Measurements from ENCODE around the gene ADAM22. TPM values are rescaled to one million over a fixed set of nuclear protein-coding genes. Genes with fewer than 3 reads are reported as not detected.

ADAM22 gene
- total RNA-seq, 1 experiment from 2014 or later = 10.1 TPM

DNA sequence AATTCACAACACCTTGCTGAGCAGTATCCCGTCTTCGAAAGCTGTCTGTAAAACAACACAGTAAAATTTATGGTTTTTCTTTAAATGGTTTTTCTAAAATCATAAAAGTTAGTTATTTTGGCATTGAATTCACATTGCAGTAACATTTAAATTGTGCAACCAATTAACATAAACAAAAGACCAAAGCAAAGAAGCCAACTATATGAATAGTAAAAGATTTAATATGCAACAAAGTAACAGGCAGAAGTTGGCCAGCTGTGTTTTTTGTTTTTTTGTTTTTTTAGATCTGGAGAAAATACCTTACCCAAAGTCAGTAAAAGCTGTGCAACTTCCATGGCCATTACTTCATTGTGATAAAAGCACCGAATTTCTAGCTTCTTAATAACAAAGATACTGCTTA, 274.5 kb downstream of the ADAM22 start:
- DNase-seq = no peak
- H3K4me3 ChIP-seq (ENCODE audit: low read depth, low read length) = no peak overlapping the region
- intact Hi-C loops (cut with micrococcal nuclease; ENCODE audit: unreplicated experiment) = no loop called here
- no peaks in the 10 kb centered on the region for H3K9me3 Mint-ChIP-seq (ENCODE audit: unreplicated experiment)
- H3K4me3 Mint-ChIP-seq (ENCODE audit: unreplicated experiment) = no peak overlapping the region
- peaks cover 2% of the 10 kb centered on the region; the same call in 1 of the 2 replicates for H3K36me3 ChIP-seq (ENCODE audit: control insufficient read depth, insufficient read depth, low read length)
- no TSS peak for BruUV-seq (replicated peaks)
- H3K4me1 Mint-ChIP-seq (ENCODE audit: low read depth, unreplicated experiment) = no peaks in the 10 kb centered on the region
- CTCF ChIA-PET = no interaction called here
- no peaks in the 10 kb centered on the region for H3K4me1 ChIP-seq
- H3K27me3 Mint-ChIP-seq (ENCODE audit: insufficient read depth, unreplicated experiment) = no peaks in the 10 kb centered on the region
- H3K36me3 Mint-ChIP-seq (ENCODE audit: insufficient read depth, unreplicated experiment) = peaks cover 33% of the 10 kb centered on the region
- H3K9me3 ChIP-seq = no peaks in the 10 kb centered on the region
- H3K27me3 ChIP-seq (replicated peaks; ENCODE audit: control insufficient read depth, insufficient read depth, low read length) = no peaks in the 10 kb centered on the region
- POLR2A ChIA-PET = no interaction called here
- TF ChIP-seq, protein P1, sequence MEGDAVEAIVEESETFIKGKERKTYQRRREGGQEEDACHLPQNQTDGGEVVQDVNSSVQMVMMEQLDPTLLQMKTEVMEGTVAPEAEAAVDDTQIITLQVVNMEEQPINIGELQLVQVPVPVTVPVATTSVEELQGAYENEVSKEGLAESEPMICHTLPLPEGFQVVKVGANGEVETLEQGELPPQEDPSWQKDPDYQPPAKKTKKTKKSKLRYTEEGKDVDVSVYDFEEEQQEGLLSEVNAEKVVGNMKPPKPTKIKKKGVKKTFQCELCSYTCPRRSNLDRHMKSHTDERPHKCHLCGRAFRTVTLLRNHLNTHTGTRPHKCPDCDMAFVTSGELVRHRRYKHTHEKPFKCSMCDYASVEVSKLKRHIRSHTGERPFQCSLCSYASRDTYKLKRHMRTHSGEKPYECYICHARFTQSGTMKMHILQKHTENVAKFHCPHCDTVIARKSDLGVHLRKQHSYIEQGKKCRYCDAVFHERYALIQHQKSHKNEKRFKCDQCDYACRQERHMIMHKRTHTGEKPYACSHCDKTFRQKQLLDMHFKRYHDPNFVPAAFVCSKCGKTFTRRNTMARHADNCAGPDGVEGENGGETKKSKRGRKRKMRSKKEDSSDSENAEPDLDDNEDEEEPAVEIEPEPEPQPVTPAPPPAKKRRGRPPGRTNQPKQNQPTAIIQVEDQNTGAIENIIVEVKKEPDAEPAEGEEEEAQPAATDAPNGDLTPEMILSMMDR (IDR thresholded peaks at IDR 0.05; ENCODE audit: insufficient read depth in 1 of 2, low read depth in 1 of 2, low read length in 1 of 2, severe bottlenecking in 1 of 2, unreplicated experiment in 1 of 2) = no peak
- H3K27ac Mint-ChIP-seq (ENCODE audit: unreplicated experiment) = no peak overlapping the region

DNA sequence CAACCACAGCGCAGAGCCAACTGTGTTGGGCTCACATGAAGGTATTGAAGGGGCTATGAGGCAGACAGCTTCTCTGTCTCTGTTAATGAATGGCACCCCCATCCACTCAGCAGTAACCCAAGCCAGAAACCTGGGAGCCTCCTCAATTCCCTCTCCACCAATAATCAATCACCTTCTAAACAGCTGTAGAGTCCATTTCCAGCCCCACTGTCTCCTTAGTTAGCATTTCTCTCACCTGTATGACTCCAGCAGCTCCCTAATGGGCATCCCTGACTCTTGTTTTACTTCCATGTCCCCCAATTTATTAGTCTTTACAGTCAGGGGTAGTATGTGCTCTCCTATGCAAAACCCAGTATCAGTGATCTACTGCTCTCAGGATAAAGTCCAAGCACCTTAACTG, 278.9 kb downstream of the ADAM22 start:
- H3K9me3 Mint-ChIP-seq (ENCODE audit: unreplicated experiment) = no peaks in the 10 kb centered on the region
- POLR2A ChIA-PET = interaction anchor here (0.6 kb wide), 1 partner anchor 14 kb away, joined by 9 read pairs; no protein-coding TSS in a partner anchor
- peaks cover 38% of the 10 kb centered on the region for H3K36me3 Mint-ChIP-seq (ENCODE audit: insufficient read depth, unreplicated experiment)

DNA sequence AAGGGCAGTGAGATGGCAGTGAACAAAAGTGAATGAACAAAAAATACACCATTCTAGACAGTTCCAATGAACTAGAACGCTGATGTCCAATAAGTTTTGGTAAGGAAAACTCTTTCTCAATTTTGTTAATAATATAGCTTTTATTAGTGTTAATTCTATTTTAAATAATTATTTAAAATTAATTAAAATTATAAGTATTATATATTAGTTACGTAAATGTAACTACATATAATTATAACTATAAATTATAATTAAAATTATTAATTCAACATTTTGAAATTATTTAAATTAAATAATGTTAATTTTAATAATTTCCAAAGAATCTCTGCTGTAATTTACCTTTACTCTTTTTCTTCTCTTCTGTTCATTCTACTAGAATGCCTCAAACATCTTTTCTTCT, 280.4 kb downstream of the ADAM22 start:
- no TSS peak for BruUV-seq (replicated peaks)
- Mint-ChIP-seq H3K4me1 (ENCODE audit: low read depth, unreplicated experiment) (peaks cover 7% of the 10 kb centered on the region), H3K4me3 (ENCODE audit: unreplicated experiment) (no peak overlapping the region), H3K36me3 (ENCODE audit: insufficient read depth, unreplicated experiment) (peaks cover 24% of the 10 kb centered on the region), H3K27me3 (ENCODE audit: insufficient read depth, unreplicated experiment) (no peaks in the 10 kb centered on the region), H3K27ac (ENCODE audit: unreplicated experiment) (no peak overlapping the region), H3K9me3 (ENCODE audit: unreplicated experiment) (no peaks in the 10 kb centered on the region)
- TF ChIP-seq, protein P1 (IDR thresholded peaks at IDR 0.05; ENCODE audit: insufficient read depth in 1 of 2, low read depth in 1 of 2, low read length in 1 of 2, severe bottlenecking in 1 of 2, unreplicated experiment in 1 of 2) = no peak
- Histone ChIP-seq H3K27me3 (replicated peaks; ENCODE audit: control insufficient read depth, insufficient read depth, low read length) (no peaks in the 10 kb centered on the region), H3K36me3 (ENCODE audit: control insufficient read depth, insufficient read depth, low read length) (peaks cover 4% of the 10 kb centered on the region), H3K9me3 (no peaks in the 10 kb centered on the region), H3K4me1 (peaks cover 14% of the 10 kb centered on the region; the same call in 1 of the 2 replicates), H3K4me3 (ENCODE audit: low read depth, low read length) (no peak overlapping the region)
- intact Hi-C loops (cut with micrococcal nuclease; ENCODE audit: unreplicated experiment) = no loop called here
- CTCF ChIA-PET = no interaction called here
- DNase-seq = no peak
- POLR2A ChIA-PET = no interaction called here

More for the DNA sequence above, 278.9 kb downstream of the ADAM22 start:
- Histone ChIP-seq H3K9me3 (no peaks in the 10 kb centered on the region), H3K4me1 (peaks cover 3% of the 10 kb centered on the region; the same call in 1 of the 2 replicates), H3K4me3 (ENCODE audit: low read depth, low read length) (no peak overlapping the region), H3K27me3 (replicated peaks; ENCODE audit: control insufficient read depth, insufficient read depth, low read length) (no peaks in the 10 kb centered on the region), H3K36me3 (ENCODE audit: control insufficient read depth, insufficient read depth, low read length) (peaks cover 6% of the 10 kb centered on the region)
- DNase-seq = no peak
- CTCF ChIA-PET = interaction anchor here (1.0 kb wide), 1 partner anchor 30 kb away, joined by 3 read pairs; no protein-coding TSS in a partner anchor
- BruUV-seq (replicated peaks) = no TSS peak
- intact Hi-C loops (cut with micrococcal nuclease; ENCODE audit: unreplicated experiment) = no loop called here
- Mint-ChIP-seq H3K27me3 (ENCODE audit: insufficient read depth, unreplicated experiment) (no peaks in the 10 kb centered on the region), H3K4me1 (ENCODE audit: low read depth, unreplicated experiment) (no peaks in the 10 kb centered on the region), H3K4me3 (ENCODE audit: unreplicated experiment) (no peak overlapping the region), H3K27ac (ENCODE audit: unreplicated experiment) (no peak overlapping the region)
- TF ChIP-seq, protein P1 (IDR thresholded peaks at IDR 0.05; ENCODE audit: insufficient read depth in 1 of 2, low read depth in 1 of 2, low read length in 1 of 2, severe bottlenecking in 1 of 2, unreplicated experiment in 1 of 2) = no peak

Measured in Caco-2 (cell line).